OCI-LY3 (cell line): ENCODE measurements around the gene SUPT3H.

Experiments
- H2AFZ ChIP-seq: fragments of 200-600, 300-600 bp; shearing (Covaris generic); 2 replicates; pipeline ENCODE4 v1.6.0; 2014; ENCODE audit warnings: antibody characterized with exemption, low read depth, low read length
- H3K27ac ChIP-seq: fragments of 200-600, 300-600 bp; sonication (generic); 2 replicates; pipeline ENCODE4 v1.5.1; 2014; ENCODE audit warnings: mild to moderate bottlenecking, low read length, moderate library complexity, mixed read lengths
- H3K27me3 ChIP-seq: fragments of 200-600, 300-600 bp; sonication (generic); 2 replicates; pipeline ENCODE4 v1.6.1; 2014; ENCODE audit warnings: low read depth, low read length, mixed read lengths
- H3K36me3 ChIP-seq: fragments of 200-600, 300-600 bp; sonication (generic); replicated peaks from 2 replicates; pipeline ENCODE3; 2014; ENCODE audit warnings: low read depth, low read length, mixed read lengths
- H3K4me1 ChIP-seq: fragments of 300-600, 200-600 bp; sonication (generic); 2 replicates; pipeline ENCODE4 v1.6.1; 2014; ENCODE audit warnings: low read length, mixed read lengths
- H3K4me2 ChIP-seq: fragments of 200-600, 300-600 bp; sonication (generic); 2 replicates; pipeline ENCODE4 v1.6.1; 2014; ENCODE audit warnings: low read length, mixed read lengths
- H3K4me3 ChIP-seq: fragments of 300-600, 200-600 bp; sonication (generic); 2 replicates; pipeline ENCODE4 v1.5.1; 2014; ENCODE audit warnings: antibody characterized with exemption, mild to moderate bottlenecking, low read length, moderate library complexity
- H3K79me2 ChIP-seq: fragments of 300-600, 200-600 bp; shearing (Covaris generic); 2 replicates; pipeline ENCODE4 v1.6.1; 2014; ENCODE audit warnings: mild to moderate bottlenecking, low read length, mixed read lengths
- H3K9ac ChIP-seq: fragments of 300-600, 200-600 bp; shearing (Covaris generic); 2 replicates; pipeline ENCODE4 v1.6.0; 2014; ENCODE audit warnings: mild to moderate bottlenecking, low read length, moderate library complexity
- H3K9me3 ChIP-seq: fragments of 200-600, 300-600 bp; shearing (Covaris generic); 2 replicates; pipeline ENCODE4 v1.6.1; 2014; ENCODE audit warnings: low read length, mixed read lengths; ENCODE audit not compliant: insufficient read depth
- H4K20me1 ChIP-seq: fragments of 200-600, 300-600 bp; sonication (generic); 2 replicates; pipeline ENCODE4 v1.6.1; 2016; ENCODE audit warnings: low read length, mixed read lengths; ENCODE audit not compliant: insufficient read depth
- CTCF ChIP-seq: fragments of 200-600, 300-600 bp; sonication (generic); IDR thresholded peaks from 2 replicates; pipeline ENCODE4 v1.5.1; 2014; ENCODE audit warnings: antibody characterized with exemption, low read length, low read depth
- EZH2phosphoT487 ChIP-seq: fragments of 200-600 bp; shearing (Covaris generic); IDR thresholded peaks from 2 replicates; pipeline ENCODE4 v1.6.1; 2018; ENCODE audit warnings: antibody characterized with exemption, mixed run types, low read depth

Gene SUPT3H

GRCh38 chr6:44789806-44790205, 587.9 kb downstream of the SUPT3H start:
- Histone ChIP-seq H3K4me3 (no peak overlapping the region), H3K36me3 (no peaks in the 10 kb centered on the region), H3K9me3 (no peaks in the 10 kb centered on the region; the same call in 1 of the 2 replicates), H3K27me3 (no peaks in the 10 kb centered on the region), H3K27ac (no peak overlapping the region), H3K4me1 (no peaks in the 10 kb centered on the region), H2AFZ (no peak overlapping the region), H3K4me2 (no peak overlapping the region), H4K20me1 (no peaks in the 10 kb centered on the region), H3K9ac (no peak overlapping the region), H3K79me2 (no peaks in the 10 kb centered on the region)
- no peak for TF ChIP-seq CTCF
- no peak for TF ChIP-seq EZH2phosphoT487

- Histone ChIP-seq H2AFZ (no peak overlapping the region), H3K4me1 (no peaks in the 10 kb centered on the region), H3K4me2 (no peak overlapping the region), H3K27me3 (no peaks in the 10 kb centered on the region), H3K9me3 (peaks cover 4% of the 10 kb centered on the region; the same call in 1 of the 2 replicates), H3K4me3 (no peak overlapping the region), H3K9ac (no peak overlapping the region), H3K79me2 (no peaks in the 10 kb centered on the region), H4K20me1 (no peaks in the 10 kb centered on the region), H3K27ac (no peak overlapping the region), H3K36me3 (peaks cover 5% of the 10 kb centered on the region)
- TF ChIP-seq CTCF (no peak), EZH2phosphoT487 (no peak)
These were observed 588.7 kb downstream of the SUPT3H start for GRCh38 chr6:44789061-44789460.

- H3K4me2 ChIP-seq, result no peak overlapping the region
- TF ChIP-seq CTCF (no peak), EZH2phosphoT487 (no peak)
- peaks cover 4% of the 10 kb centered on the region; the same call in 1 of the 2 replicates for H3K9me3 ChIP-seq
These were observed 589.2 kb downstream of the SUPT3H start for GRCh38 chr6:44788387-44788981.

GRCh38 chr6:44787254-44787834, 590.4 kb downstream of the SUPT3H start:
- no peaks in the 10 kb centered on the region for H3K27me3 ChIP-seq
- no peak overlapping the region for H3K4me2 ChIP-seq
- no peaks in the 10 kb centered on the region for H4K20me1 ChIP-seq
- H3K27ac ChIP-seq, result no peak overlapping the region
- peaks cover 4% of the 10 kb centered on the region; the same call in 1 of the 2 replicates for H3K9me3 ChIP-seq
- no peaks in the 10 kb centered on the region for H3K79me2 ChIP-seq
- peaks cover 5% of the 10 kb centered on the region for H3K36me3 ChIP-seq
- H2AFZ ChIP-seq, result no peak overlapping the region
- H3K9ac ChIP-seq, result no peak overlapping the region
- no peaks in the 10 kb centered on the region for H3K4me1 ChIP-seq
- TF ChIP-seq CTCF (no peak), EZH2phosphoT487 (no peak)
- H3K4me3 ChIP-seq, result no peak overlapping the region

More at GRCh38 chr6:44788387-44788981, 589.2 kb downstream of the SUPT3H start:
- Histone ChIP-seq H3K4me1 (no peaks in the 10 kb centered on the region), H3K27ac (no peak overlapping the region), H3K9ac (no peak overlapping the region), H2AFZ (no peak overlapping the region), H3K27me3 (no peaks in the 10 kb centered on the region), H4K20me1 (no peaks in the 10 kb centered on the region), H3K4me3 (no peak overlapping the region), H3K36me3 (peaks cover 5% of the 10 kb centered on the region), H3K79me2 (no peaks in the 10 kb centered on the region)
